ENCODE measurements around the gene HTRA3.

GRCh38 chr4:8275548-8275910, 6.0 kb downstream of the HTRA3 start:
- TF ChIP-seq CTCF (IDR thresholded peaks at IDR 0.05), result no peak
- TF ChIP-seq POLR2A (IDR thresholded peaks at IDR 0.05), result no peak

All from uterus (tissue), 2 donors.